ENCODE results near the gene TMEM45A.
"Not testable (repeated sequence)": the region's sequence is repeated elsewhere in the genome, so short reads cannot be mapped to it uniquely, and the experiment has no call there.

TMEM45A gene, protein sequence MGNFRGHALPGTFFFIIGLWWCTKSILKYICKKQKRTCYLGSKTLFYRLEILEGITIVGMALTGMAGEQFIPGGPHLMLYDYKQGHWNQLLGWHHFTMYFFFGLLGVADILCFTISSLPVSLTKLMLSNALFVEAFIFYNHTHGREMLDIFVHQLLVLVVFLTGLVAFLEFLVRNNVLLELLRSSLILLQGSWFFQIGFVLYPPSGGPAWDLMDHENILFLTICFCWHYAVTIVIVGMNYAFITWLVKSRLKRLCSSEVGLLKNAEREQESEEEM

DNA sequence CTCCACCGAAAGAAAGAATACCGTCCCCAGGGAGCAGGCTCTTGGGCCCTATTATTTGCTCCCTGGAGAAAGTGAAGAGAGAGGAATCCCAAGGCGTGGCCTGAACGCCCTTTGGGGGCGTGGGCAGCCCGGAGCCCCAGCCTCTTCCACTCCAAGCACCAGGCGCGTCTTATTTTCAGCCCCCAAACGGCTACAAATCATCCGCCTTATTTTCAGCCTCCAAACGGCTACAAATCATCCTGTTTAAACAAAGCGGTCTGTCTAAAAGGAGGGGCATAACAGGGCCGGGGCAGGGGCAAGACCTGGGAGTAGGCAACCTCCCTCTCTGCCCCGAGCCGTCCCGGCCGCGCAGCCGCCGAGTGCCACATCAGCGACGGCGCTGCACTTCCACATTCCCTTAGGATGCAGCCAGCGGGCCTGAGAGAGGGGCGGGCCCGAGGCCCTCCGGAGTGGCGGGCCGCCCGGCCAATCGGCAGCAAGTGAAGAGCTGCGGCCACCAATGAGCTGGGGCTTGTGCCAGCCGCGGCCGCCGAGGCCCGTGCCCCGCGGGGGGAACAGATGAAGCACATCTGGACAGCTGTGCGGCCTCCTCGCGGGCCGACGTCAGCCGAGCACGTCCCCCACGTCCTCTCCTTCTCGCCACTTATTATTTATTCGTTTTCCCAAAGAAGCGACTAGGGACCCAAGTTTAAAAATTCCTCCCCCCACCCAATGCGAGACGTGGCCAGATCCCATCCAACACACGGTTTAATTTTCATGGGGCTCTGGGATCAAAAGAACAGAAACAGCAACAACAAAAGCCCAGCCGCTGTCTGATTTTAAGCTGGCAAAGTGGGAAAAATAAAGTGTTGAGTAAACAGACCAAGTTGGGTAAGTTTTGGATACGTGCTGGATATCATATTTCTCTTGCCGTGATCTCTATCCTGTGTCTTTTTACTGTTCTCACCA lies at the start of gene TMEM45A:
TMEM45A (plus strand) TSS at position 561 of the 948 bp plus-strand sequence. CDS start 62,593 bp downstream, outside the sequence.
- peak within 1 kb of the TSS in 20 of 21 experiments; percentile 71 to 95 (median 82) for H3K27ac ChIP-seq
- peak within 1 kb of the TSS; percentile 37 to 52 (median 46) for H3K4me3 ChIP-seq

DNA sequence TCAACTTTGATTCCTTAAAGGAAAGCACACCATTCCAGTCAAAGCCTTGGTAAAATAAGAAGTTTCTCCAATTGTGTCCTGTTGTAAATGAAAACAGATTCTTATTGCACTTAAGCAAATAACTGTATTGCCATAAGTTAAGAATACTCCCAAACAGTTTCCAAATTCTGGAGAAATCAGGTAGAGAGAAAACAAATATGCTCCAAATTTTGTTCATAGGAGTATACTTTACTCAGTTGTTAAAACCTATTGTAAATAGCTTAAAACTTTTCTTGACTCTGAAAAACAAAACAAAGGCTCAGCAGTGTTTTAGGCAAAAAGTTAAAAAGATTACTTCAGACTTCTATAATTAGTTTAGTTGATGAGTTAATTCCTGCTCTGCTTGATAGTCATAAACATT lies 48.7 kb upstream of the TMEM45A start:
- no peak overlapping the region for H3K27ac ChIP-seq
- H3K4me3 ChIP-seq, result no peak overlapping the region

DNA sequence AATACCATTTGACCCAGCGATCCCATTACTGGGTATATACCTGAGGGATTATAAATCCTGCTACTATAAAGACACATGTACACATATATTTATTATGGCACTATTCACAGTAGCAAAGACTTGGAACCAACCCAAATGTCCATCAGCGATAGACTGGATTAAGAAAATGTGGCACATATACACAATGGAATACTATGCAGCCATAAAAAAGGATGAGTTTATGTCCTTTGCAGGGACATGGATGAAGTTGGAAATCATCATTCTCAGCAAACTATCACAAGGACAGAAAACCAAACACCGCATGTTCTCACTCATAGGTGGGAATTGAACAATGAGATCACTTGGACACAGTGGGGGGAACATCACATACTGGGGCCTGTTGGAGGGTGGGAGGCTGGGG lies 45.4 kb upstream of the TMEM45A start:
- not testable (repeated sequence) for H3K4me3 ChIP-seq, H3K27ac ChIP-seq

DNA sequence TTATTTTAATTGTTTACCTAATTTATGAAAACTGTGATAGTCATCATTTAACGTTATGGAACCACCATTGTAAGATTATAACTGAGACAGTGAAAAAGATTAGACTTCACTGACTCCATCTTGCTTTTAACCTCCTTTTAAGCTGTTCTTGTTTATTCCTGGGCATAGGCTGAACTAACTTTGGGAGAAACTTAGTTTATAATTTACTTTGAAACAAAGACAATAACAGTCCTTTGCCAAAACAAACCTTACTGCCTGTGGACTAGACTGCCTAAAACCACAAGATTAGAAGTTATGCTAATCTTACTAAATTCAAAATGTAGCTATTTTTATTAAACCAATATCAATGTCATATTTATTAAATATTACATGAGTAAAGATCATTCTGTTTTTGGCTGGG lies 44.3 kb upstream of the TMEM45A start:
- no peak overlapping the region for H3K27ac ChIP-seq

DNA sequence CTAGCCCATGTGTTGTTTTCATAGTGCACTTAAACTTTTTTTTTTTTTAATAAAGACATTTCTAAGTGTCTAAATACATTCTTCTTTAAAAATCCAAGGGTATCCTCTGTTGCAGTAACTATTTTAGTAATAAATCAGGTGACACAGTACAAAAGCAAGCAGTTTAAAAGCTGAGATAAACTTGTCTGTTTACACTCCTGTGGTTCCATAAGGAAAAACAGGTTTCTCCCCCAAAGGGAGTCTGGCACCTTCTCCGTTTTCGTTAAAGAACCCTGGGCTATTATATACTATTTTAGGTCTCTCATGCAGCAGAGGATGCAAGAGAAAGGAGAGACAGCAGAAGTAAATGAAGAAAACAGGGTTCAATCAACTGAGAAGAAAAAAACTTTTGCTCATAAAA lies 43.2 kb upstream of the TMEM45A start:
- no peak overlapping the region for H3K4me3 ChIP-seq
- no peak overlapping the region for H3K27ac ChIP-seq

More for the DNA sequence above, 44.3 kb upstream of the TMEM45A start:
- H3K4me3 ChIP-seq, result no peak overlapping the region

DNA sequence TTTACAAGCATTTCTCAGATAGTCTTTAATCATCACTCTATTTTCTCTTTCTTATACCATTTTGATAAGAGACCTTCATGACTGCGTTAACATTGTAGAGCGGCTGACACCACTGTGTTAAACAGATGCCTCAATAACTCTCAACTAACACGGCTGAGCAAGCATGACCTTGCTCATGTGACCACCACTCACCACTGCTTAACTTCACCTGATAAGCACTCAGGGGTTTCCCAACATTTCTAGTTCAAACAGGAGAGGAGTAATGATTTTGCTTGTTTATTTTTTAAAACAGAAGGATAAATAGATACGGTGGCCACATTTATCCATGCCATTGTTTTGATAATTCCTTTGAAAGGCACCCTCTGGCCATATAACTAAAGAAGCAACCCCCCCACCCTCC lies 37.7 kb upstream of the TMEM45A start:
- H3K4me3 ChIP-seq, result no peak overlapping the region
- no peak overlapping the region for H3K27ac ChIP-seq

DNA sequence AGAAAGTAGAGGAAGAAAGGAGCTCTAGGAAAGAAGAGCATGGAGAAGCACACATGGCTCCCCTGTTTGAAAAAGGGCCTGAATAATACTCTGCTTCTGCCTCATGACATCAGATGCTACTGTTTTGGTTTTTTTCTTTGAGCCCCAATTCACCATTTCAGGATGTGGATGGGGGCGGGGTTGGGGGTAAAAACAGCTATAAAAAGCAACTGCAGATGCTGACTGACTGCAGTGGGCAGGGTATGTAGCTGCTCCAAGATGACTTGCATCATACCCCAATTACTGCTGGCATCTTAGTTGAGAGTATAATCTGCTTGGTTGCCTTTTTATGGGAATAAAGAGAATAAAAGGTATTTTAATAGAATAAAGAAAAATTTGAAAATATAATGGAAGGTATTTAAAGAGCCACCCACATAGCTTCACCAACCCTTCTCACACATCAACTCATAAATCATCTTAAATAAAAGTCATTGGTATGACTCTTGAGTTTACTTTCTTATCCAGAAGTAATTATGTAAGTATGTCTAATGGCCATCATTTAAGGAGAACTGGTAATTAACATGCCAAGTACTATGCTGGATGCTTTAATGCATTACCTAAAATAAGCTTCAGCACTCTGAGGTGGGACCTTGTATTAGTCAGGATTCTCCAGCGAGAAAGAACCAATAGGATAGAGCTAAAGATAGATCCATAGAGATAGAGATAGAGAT lies 36.4 kb upstream of the TMEM45A start:
- H3K4me3 ChIP-seq, result no peak overlapping the region
- no peak overlapping the region for H3K27ac ChIP-seq

DNA sequence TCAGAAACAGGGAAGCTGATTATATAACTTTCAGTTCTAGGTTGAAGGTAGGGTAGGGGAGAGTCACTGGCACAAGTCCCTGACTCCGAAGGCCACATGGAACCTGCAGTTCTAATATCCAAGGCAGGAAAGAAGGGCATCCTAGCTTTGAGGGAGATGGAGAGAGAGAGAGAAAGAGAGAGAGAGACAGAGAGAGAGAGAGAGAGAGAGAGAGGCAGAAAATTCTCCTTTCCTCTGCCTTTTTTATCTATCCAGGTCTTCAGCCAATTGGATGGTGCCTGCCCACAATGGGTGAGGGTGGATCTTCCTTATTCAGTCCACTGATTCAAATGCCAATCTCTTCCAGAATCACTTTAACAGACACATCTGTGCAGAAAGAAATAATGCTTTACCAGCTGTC lies 35.7 kb upstream of the TMEM45A start:
- no peak overlapping the region for H3K27ac ChIP-seq
- no peak overlapping the region for H3K4me3 ChIP-seq

DNA sequence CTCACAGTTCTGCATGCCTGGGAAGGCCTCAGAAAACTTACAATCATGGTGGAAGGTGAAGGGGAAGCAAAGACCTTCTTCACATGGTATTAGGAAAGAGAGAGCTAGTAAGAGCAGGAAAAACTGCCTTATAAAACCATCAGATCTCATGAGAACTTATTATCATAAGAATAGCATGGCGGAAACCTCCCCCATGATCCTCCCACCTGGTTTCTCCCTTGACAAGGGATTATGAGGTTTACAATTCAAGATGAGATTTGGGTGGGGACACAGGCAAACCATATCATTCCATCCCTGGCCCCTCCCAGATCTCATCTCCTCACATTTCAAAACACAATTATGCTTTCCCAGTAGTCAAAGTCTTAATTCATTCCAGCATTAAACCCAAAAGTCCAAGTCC lies 34.6 kb upstream of the TMEM45A start:
- H3K4me3 ChIP-seq, result no peak overlapping the region
- H3K27ac ChIP-seq, result no peak overlapping the region

DNA sequence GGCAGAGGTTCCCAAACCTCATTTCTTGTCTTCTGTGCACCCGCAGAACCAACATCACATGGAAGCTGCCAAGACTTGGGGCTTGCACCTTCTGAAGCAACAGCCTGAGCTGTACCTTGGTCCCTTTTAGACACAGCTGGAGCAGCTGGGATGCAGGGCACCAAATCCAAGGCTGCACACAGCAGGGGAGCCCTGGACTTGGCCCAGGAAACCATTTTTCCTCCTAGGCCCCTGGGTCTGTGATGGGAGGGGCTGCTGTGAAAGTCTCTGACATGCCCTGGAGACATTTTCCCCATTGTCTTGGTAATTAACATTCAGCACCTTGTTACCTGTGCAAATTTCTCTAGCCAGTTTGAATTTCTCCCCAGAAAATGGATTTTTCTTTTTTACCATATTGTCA lies 33.6 kb upstream of the TMEM45A start:
- H3K4me3 ChIP-seq, result no peak overlapping the region

DNA sequence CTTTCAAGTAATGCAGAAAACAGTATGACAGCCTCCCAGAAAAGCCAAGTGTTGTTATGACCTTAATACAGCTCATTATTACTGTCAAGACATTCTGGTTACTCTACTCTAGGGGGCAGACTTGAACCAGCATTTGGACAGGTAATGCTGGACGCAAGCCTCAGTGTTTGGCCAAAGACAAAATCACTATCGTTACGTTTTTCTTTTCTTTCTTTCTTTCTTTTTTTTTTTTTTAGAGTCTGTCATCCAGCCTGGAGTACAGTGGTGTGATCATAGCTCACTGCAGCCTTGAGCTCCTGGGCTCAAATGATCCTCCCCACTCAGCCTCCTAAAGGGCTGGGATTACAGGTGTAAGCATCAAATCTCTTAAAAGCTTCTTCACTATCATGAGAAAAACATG lies 29.4 kb upstream of the TMEM45A start:
- Histone ChIP-seq H3K4me3 (no peak overlapping the region), H3K27ac (no peak overlapping the region)

More for the DNA sequence above, 33.6 kb upstream of the TMEM45A start:
- H3K27ac ChIP-seq, result no peak overlapping the region

DNA sequence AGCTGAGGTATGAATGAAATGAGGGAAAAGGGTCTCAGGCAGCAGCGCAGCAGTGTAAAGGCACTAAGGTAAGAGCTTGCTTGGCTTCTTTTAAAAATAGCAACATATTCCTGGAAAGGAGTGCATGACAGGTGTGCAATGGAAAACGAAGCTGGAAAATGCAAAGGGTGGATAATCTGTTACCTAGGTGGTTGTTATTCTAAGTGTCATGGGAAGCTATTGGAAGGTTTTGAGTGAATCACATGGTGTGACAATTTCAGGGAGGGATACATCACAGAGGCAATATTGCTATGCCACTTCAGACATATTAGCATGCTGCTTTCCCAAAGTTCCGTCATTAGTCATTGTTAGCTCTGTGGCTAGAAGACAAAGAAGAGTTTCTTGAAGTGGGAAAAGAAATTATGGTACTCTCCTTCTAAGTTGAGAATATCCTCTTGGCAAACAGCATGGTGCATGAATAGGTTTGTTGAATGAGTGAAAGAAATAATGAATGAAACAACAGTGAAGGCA lies 28.7 kb upstream of the TMEM45A start:
- Histone ChIP-seq H3K27ac (no peak overlapping the region), H3K4me3 (no peak overlapping the region)

DNA sequence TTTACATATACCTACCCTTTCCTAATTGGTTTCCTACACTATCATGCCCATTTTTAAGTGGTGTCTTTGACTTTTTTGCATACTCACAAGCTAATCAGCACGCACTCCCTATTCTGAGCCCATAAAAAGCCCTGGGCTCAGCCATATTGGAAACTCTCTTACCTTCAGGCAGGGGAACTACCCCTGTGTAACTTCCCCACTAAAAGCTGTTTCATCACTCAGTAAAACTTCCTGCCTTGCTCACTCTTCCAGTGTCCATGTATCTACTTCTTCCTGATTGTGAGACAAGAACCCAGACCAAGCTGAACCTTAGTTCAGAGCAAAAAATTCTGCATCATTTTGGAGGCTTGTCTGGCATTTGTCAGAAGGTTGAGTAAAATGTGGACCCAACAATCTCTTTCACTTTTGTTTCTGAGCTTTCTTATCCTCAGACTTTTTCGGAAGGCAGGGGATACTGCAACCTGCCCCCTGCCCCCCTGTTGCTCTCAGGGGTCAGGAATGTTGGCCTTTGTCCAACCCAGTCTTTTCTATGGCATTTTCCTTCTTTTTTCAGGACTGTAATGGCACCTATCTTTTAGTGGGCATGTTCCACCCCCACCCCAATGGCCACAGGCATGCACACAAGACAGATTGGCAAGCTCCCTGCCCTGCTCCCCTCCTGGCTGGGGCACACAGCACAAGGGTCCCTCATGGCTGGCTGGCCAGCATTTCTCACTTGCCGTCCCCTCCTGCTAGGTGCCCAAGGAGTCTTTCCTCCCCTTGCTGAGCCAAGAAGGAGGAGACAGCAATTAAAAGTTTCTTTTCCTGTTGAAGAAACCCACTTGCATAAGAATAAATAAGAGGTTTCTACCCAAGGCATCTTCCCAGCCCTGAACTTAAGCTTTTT lies 26.3 kb upstream of the TMEM45A start:
- Histone ChIP-seq H3K27ac (peak overlapping the region in 9 of 21 experiments; percentile 1 to 35 (median 31)), H3K4me3 (no peak overlapping the region)

DNA sequence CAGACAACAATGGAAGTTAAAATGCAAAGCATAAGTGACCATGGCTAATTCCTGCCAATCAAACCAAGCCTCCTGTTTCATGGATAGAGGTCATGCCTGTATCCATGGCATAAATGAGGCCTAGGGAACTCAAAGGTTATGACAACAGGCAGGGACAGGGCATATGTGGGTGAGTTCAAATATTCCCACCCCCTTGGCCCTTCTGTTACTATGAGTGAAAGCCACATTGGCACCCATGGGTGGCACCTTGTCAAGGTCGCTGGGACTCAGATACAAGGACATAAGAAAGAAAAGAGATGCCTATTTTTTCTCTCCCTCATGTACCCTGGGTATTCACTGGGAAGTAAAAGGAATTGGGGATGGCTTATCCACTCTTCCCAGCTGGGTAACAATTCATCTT lies 25.3 kb upstream of the TMEM45A start:
- Histone ChIP-seq H3K4me3 (no peak overlapping the region), H3K27ac (no peak overlapping the region)

DNA sequence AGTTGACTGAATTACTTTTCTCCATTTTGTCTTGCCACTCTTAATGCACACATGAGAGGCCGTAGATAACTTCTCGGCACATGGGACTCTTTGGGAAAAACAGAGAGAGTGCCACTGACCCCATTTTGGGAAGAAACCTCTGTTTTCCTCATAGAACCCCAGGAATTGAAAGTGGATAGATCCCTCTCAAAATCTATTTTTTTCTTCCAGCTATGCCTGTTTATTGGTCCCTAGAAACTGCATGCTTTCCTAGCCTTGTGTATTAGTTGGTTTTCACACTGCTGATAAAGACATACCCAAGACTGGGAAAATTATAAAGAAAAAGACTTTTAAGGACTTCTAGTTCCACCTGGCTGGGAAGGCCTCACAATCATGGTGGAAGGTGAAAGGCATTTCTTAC lies 23.7 kb upstream of the TMEM45A start:
- no peak overlapping the region for H3K4me3 ChIP-seq
- no peak overlapping the region for H3K27ac ChIP-seq

DNA sequence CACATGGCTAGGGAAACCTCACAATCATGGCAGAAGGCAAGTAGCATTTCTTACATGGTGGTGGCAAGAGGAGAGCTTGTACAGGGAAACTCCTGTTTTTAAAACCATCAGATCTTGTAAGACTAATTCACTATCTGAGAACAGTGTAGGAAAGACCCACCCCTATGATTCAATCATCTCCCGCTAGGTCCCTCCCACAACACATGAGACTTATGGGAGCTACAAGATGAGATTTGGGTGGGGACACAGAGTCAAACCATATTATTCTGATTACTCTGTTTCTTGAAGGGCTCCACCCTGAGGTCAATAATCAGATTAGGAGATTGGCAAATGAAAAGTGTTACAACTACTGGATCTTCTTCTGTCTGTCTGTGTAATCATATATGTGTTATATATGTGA lies 21.5 kb upstream of the TMEM45A start:
- Histone ChIP-seq H3K27ac (no peak overlapping the region), H3K4me3 (no peak overlapping the region)

DNA sequence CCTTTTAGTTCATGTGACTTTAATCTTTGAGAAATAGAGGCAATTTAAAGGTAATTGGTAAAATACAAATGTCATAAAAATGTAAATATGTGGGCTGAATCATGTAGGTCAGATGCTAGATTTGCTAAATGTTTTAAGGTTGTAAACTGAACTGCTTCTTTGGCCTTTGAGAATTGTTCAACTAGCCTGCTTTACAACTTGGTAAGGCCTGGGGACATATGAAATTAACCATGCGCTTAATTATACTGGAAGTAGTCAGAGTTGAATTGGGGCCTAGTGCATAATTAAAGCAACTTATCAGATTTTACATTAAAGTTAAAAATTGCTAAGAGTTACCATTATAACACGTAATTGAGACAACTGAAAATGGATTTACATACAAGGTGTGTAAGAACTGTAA lies 21.0 kb upstream of the TMEM45A start:
- Histone ChIP-seq H3K4me3 (no peak overlapping the region), H3K27ac (no peak overlapping the region)

DNA sequence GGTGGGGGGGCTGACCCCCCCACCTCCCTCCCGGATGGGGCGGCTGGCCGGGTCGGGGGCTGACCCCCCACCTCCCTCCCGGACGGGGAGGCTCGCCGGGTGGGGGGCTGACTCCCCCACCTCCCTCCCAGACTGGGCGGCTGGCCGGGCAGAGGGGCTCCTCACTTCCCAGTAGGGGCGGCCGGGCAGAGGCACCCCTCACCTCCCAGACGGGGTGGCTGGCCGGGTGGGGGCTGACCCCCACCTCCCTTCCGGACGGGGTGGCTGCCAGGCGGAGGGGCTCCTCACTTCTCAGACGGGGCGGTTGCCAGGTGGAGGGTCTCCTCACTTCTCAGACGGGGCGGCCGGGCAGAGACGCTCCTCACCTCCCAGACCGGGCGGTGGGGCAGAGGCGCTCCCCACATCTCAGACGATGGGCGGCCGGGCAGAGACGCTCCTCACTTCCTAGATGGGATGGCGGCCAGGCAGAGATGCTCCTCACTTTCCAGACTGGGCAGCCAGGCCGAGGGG lies 14.5 kb upstream of the TMEM45A start:
- not testable (repeated sequence) for H3K27ac ChIP-seq, H3K4me3 ChIP-seq

DNA sequence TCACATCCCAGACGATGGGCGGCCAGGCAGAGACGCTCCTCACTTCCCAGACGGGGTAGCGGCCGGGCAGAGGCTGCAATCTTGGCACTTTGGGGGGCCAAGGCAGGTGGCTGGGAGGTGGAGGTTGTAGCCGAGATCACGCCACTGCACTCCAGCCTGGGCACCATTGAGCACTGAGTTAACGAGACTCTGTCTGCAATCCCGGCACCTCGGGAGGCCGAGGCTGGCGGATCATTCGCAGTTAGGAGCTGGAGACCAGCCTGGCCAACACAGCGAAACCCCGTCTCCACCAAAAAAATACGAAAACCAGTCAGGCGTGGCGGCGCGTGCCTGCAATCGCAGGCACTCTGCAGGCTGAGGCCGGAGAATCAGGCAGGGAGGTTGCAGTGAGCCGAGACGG lies 13.9 kb upstream of the TMEM45A start:
- not testable (repeated sequence) for H3K4me3 ChIP-seq, H3K27ac ChIP-seq

All from skin epidermis (tissue), 12 donors.